GM21423 (cell line): ENCODE data around the gene FUS.
"Not testable (repeated sequence)": the region's sequence is repeated elsewhere in the genome, so short reads cannot be mapped to it uniquely, and the experiment has no call there.

Source experiments
- ATAC-seq: cut with Tn5 transposase; IDR thresholded peaks from one replicate; pipeline ENCODE4 v1.9.1; 2021; ENCODE audit warnings: mild to moderate bottlenecking, moderate library complexity; ENCODE audit not compliant: unreplicated experiment

The FUS gene

GRCh38 chr16:31184888-31185287 lies 4.9 kb downstream of the FUS start:
- ATAC-seq = no peak

- no peak for ATAC-seq
These were observed 5.4 kb downstream of the FUS start for GRCh38 chr16:31185339-31185738.

- no peak for ATAC-seq
These were observed 6.2 kb downstream of the FUS start for GRCh38 chr16:31186176-31186575.

GRCh38 chr16:31186930-31187807 lies 7.2 kb downstream of the FUS start:
- ATAC-seq = no peak

- no peak for ATAC-seq
These were observed 7.9 kb downstream of the FUS start for GRCh38 chr16:31187808-31188189.

GRCh38 chr16:31188450-31189411 lies 8.8 kb downstream of the FUS start:
- no peak for ATAC-seq

- ATAC-seq = no peak
These were observed 9.5 kb downstream of the FUS start for GRCh38 chr16:31189412-31189778.

GRCh38 chr16:31190061-31190460 lies 10.1 kb downstream of the FUS start:
- no peak for ATAC-seq

- ATAC-seq = no peak
These were observed 11.0 kb downstream of the FUS start for GRCh38 chr16:31190818-31191444.

GRCh38 chr16:31191697-31192428 lies 11.9 kb downstream of the FUS start:
- no peak for ATAC-seq

GRCh38 chr16:31192856-31193642 lies 13.1 kb downstream of the FUS start:
- ATAC-seq = no peak

- ATAC-seq = no peak
These were observed 13.9 kb downstream of the FUS start for GRCh38 chr16:31193874-31194273.

GRCh38 chr16:31194898-31195297 lies 15.0 kb downstream of the FUS start:
- no peak for ATAC-seq

GRCh38 chr16:31195861-31196260 lies 15.9 kb downstream of the FUS start:
- ATAC-seq = not testable (repeated sequence)

GRCh38 chr16:31196324-31197088 lies 16.6 kb downstream of the FUS start:
- no peak for ATAC-seq

- no peak for ATAC-seq
These were observed 18.4 kb downstream of the FUS start for GRCh38 chr16:31198207-31198882.

GRCh38 chr16:31199430-31200041 lies 19.6 kb downstream of the FUS start:
- ATAC-seq = no peak

GRCh38 chr16:31200111-31200510 lies 20.2 kb downstream of the FUS start:
- ATAC-seq = not testable (repeated sequence)
